HG02884 (cell line): ENCODE measurements around the gene S100A4.
A peak's percentile ranks its signal among the peaks of the same experiment; 100 is the strongest.
"Not testable (repeated sequence)": the region's sequence is repeated elsewhere in the genome, so short reads cannot be mapped to it uniquely, and the experiment has no call there.

ENCODE experiments used
- ATAC-seq: cut with Tn5 transposase; IDR thresholded peaks from one replicate; pipeline ENCODE4 v1.9.1; 2021; ENCODE audit warnings: mild to moderate bottlenecking, moderate library complexity; ENCODE audit not compliant: unreplicated experiment

Gene S100A4

GRCh38 chr1:153545067-153546055 is at the start of gene S100A4:
S100A4 (minus strand) TSS chr1:153545806; CDS start chr1:153544794, 1,012 bp downstream.
- peak; percentile 59 for ATAC-seq

GRCh38 chr1:153592748-153593147 is 47.1 kb upstream of the S100A4 start:
- ATAC-seq, result no peak

- no peak for ATAC-seq
These were observed 42.9 kb upstream of the S100A4 start for GRCh38 chr1:153588482-153588881.

GRCh38 chr1:153588033-153588432 is 42.4 kb upstream of the S100A4 start:
- ATAC-seq, result not testable (repeated sequence)

GRCh38 chr1:153587314-153587713 is 41.7 kb upstream of the S100A4 start:
- no peak for ATAC-seq

- no peak for ATAC-seq
These were observed 40.7 kb upstream of the S100A4 start for GRCh38 chr1:153586347-153586746.

GRCh38 chr1:153585006-153585405 is 39.4 kb upstream of the S100A4 start:
- no peak for ATAC-seq

- no peak for ATAC-seq
These were observed 38.4 kb upstream of the S100A4 start for GRCh38 chr1:153583976-153584375.

- ATAC-seq, result not testable (repeated sequence)
These were observed 37.9 kb upstream of the S100A4 start for GRCh38 chr1:153583514-153583913.

GRCh38 chr1:153582836-153583235 is 37.2 kb upstream of the S100A4 start:
- ATAC-seq, result not testable (repeated sequence)

GRCh38 chr1:153578936-153579335 is 33.3 kb upstream of the S100A4 start:
- ATAC-seq, result no peak

- ATAC-seq, result no peak
These were observed 32.9 kb upstream of the S100A4 start for GRCh38 chr1:153578490-153578889.

GRCh38 chr1:153577624-153578051 is 32.0 kb upstream of the S100A4 start:
- ATAC-seq, result no peak

GRCh38 chr1:153577138-153577537 is 31.5 kb upstream of the S100A4 start:
- no peak for ATAC-seq

- not testable (repeated sequence) for ATAC-seq
These were observed 29.9 kb upstream of the S100A4 start for GRCh38 chr1:153575497-153575896.

GRCh38 chr1:153575081-153575491 is 29.5 kb upstream of the S100A4 start:
- ATAC-seq, result not testable (repeated sequence)

- no peak for ATAC-seq
These were observed 27.7 kb upstream of the S100A4 start for GRCh38 chr1:153573351-153573750.

GRCh38 chr1:153572569-153573015 is 27.0 kb upstream of the S100A4 start:
- ATAC-seq, result no peak

GRCh38 chr1:153571706-153572105 is 26.1 kb upstream of the S100A4 start:
- ATAC-seq, result no peak

GRCh38 chr1:153570874-153571273 is 25.3 kb upstream of the S100A4 start:
- ATAC-seq, result no peak

- no peak for ATAC-seq
These were observed 23.9 kb upstream of the S100A4 start for GRCh38 chr1:153569465-153569864.
